Iris pigment epithelial cell (primary cell): ENCODE data around the gene GLI1.
"Not testable (repeated sequence)": the region's sequence is repeated elsewhere in the genome, so short reads cannot be mapped to it uniquely, and the experiment has no call there.

Experiments used
- DNase-seq: peaks from one replicate; pipeline ENCODE4 v3.0.0-alpha.2; 2011; ENCODE audit warnings: low read depth

The GLI1 gene

GRCh38 chr12:57459750-57460467, at the start of gene GLI1:
Gene GLI1 (plus strand): TSS chr12:57459785. CDS start chr12:57463692, 3,907 bp downstream.
- no peak for DNase-seq

DNA sequence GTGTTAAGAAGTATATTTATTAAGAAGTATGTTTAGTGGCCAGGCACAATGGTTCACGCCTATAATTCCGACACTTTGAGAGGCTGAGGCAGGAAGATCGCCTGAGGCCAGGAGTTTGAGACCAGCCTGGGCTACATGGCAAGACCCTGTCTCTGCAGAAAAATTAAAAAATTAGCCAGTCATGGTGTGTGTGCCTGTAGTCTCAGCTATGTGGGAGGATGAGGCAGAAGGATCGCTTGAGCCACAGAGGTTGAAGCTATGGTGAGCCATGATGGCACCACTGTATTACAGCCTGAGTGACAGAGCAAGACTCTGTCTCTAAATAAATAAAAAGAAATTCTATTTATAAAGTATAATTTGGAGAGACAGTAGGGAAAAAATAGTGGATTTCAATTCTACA, 49.1 kb upstream of the GLI1 start:
- no peak for DNase-seq

DNA sequence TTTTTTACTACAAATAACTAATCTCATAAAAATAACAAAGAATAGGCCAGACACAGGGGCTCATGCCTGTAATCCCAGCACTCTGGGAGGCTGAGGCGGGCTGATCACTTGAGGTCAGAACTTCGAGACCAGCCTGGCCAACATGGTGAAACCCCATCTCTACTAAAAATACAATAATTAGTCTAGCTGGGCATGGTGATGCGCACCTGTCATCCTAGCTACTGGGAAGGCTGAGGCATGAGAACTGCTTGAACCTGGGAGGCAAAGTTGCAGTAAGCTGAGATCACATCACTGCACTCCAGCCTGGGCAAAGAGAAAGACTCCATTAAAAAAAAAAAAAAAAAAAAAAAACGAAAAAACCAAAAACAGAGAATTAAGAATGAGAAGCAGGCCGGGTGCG, 45.4 kb upstream of the GLI1 start:
- not testable (repeated sequence) for DNase-seq

DNA sequence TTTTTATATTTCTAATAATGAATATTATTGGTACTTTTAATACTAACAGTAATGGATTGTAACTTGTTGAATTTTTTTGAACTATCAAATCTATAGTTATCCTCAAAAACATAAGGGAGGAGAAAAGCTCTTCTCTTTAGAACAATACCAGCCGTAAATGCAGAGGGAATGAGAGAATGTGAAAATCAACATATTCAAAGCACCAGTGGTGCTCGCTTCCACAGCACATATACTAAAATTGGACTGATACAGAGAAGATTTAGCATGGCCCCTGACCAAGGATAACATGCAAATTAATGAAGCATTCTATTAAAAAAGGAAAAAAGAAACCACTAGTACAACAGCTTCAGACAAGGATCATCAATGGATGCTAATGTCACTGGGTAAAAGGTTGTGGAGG, 44.5 kb upstream of the GLI1 start:
- no peak for DNase-seq

DNA sequence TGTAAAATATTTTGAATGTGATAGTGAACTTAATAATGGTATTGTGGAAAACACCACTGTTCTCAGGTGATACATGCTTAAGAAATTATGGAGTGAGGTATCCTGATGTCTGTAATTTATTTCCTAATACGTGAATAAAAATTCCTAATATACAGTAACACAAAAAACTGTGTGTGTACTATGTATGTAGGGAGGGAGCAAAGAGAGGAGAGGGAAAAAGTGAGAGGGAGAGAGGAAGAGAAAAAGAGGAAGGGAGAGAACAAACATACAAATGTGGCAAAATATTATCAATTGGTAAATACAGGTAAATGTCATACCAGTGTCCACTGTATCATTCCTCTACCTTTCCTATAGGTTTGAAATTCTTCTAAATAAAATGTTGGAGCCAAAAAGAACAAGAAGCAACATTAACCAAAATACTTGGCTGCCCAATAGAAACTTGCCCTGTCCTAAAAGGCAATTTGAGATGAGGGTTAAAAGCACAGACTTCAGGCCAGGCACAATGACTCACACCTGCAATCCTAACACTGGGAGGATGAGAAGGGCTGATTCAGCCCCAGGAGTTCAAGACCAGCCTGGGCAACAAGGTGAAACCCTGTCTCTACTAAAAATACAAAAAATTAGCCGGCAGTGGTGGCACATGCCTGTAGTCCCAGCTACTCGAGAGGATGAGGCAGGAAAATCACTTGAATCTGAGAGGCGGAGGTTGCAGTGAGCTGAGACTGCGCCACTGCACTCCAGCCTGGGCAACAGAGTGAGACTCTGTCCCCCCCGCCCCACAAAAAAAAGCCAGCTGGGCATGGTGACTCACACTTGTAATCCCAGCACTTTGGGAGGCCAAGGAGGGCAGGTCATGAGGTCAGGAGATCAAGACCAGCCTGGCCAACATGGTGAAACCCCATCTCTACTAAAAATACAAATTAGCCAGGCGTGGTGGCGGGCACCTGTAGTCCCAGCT, 43.3 kb upstream of the GLI1 start:
- peak; percentile 39 for DNase-seq

GRCh38 chr12:57418255-57418654, 41.3 kb upstream of the GLI1 start:
- no peak for DNase-seq

GRCh38 chr12:57419495-57419894, 40.1 kb upstream of the GLI1 start:
- DNase-seq = no peak

- no peak for DNase-seq
Measured at GRCh38 chr12:57420482-57420881, 39.1 kb upstream of the GLI1 start.

DNA sequence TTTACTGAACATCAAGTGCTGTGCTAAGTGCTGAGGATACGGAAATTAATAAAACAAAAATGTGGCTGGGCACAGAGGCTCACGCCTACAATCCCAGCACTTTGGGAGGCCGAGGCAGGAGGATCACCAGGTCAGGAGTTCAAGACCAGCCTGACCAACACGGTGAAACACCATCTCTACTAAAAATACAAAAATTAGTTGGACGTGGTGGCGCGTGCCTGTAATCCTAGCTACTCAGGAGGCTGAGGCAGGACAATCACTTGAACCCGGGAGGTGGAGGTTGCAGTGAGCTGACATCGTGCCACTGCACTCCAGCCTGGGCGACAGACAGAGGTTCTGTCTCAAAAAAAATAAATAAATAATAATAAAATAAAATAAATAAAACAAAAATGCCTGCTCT, 32.6 kb upstream of the GLI1 start:
- DNase-seq = not testable (repeated sequence)

DNA sequence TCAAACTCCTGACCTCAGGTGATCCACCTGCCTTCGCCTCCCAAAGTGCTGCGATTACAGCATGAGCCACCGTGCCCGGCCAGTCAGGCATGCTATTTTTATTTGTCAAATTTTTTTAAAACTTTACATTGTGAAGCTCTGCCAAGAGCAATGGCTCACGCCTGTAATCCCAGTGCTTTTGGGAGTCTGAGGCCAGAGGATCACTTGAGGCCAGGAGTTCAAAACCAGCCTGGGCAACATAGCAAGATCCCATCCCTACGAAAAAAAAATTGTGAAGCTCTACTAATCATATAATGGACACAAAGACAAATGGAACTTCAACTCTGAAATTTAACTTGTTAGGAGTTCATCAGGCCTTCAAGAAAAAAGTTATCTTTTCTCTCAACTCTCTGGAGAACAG, 30.6 kb upstream of the GLI1 start:
- DNase-seq = no peak

- peak; percentile 22 for DNase-seq
Measured at GRCh38 chr12:57429473-57430111, 30.0 kb upstream of the GLI1 start.

GRCh38 chr12:57430112-57430930, 29.3 kb upstream of the GLI1 start:
- peak; percentile 31 for DNase-seq

GRCh38 chr12:57430931-57431566, 28.5 kb upstream of the GLI1 start, which contains the start of gene R3HDM2:
Gene R3HDM2 (minus strand): TSS chr12:57431043. CDS start chr12:57310428, 120,615 bp downstream.
- DNase-seq = peak; percentile 95

- no peak for DNase-seq
Measured at GRCh38 chr12:57431654-57432188, 27.9 kb upstream of the GLI1 start.

DNA sequence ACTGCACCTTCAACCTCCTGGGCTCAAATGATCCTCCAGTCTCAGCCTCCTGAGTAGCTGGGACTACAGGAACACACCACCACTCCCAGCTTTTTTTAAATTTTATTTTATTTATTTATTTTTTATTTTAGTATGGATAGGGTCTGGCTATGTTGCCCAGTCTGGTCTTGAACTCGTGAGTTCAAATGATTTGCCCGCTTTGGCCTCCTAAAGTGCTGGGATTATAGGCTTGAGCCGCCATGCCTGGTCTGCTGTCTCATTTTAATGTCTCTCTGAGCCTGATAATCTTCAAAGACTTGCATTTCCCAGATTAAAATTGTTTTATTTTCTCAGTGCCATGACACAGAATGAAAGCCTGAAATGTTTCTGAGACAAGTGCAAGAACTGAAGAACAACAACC, 26.2 kb upstream of the GLI1 start:
- no peak for DNase-seq

- DNase-seq = peak; percentile 16
Measured at GRCh38 chr12:57434517-57435223, 24.9 kb upstream of the GLI1 start, which contains the start of gene INHBC. Gene INHBC (plus strand): TSS chr12:57434784. CDS start chr12:57434887, 103 bp downstream.

GRCh38 chr12:57435293-57435692, 24.3 kb upstream of the GLI1 start:
- no peak for DNase-seq

DNA sequence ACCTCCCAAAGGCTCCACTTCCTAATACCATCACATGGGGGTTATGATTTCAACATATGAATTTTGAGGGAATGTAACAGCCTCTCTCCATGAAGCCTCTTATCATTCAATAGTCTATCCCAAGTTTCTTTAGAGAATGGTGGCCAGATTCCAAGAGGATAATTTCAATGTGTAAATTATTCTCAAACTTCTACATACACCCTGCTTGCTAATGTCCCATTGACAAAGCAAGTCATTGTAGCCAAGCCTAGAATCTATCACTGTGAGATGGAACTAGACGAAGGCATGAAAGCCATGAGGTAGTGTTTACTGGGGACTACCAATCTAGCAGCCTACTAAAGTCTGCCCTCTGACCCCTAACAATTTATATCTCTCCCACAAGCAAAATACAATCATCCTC, 21.2 kb upstream of the GLI1 start:
- no peak for DNase-seq

DNA sequence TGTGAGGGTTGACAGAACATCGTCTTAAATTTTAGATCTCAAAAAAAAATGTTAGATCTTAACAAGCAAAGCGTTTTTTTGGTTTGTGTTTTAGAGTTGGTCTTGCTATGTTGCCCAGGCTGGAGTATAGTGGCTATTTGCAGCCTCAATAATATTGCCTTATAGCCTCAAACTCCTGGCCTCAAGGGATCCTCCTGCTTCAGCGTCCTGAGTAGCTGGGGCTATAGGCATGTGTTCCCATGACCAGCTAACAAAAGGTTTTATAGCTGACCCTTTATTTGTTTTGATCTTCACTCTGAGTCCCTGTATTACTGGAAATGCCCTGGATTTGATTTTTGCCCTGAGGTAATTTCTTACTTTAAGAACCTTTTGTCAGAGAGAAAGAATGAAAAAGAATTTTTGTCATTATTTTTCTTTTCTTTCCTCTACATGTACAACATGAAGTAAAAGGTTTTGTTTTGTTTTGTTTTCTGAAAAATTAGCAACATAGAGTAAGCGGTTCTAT, 19.8 kb upstream of the GLI1 start:
- no peak for DNase-seq

DNA sequence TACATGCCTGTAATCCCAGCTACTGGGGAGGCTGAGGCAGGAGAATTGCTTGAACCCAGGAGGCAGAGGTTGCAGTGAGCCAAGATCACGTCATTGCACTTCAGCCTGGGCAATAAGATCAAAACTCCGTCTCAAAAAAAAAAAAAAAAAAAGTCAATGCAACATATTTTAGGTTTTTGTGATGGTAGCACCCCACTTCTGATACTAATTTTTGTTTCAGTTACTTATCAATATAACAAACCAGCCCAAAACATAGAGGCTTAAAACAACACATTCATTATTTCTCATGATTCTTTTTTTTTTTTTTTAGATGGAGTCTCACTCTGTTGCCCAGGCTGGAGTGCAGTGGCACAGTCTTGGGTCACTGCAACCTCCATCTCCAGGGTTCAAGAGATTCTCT, 18.2 kb upstream of the GLI1 start:
- DNase-seq = not testable (repeated sequence)
